ENCODE data around the gene BET1L. TPM values are rescaled to one million over a fixed set of nuclear protein-coding genes. Genes with fewer than 3 reads are reported as not detected.

The BET1L gene
- total RNA-seq, 2 donors from 2014 or later = 52.1 to 54.8 TPM

DNA sequence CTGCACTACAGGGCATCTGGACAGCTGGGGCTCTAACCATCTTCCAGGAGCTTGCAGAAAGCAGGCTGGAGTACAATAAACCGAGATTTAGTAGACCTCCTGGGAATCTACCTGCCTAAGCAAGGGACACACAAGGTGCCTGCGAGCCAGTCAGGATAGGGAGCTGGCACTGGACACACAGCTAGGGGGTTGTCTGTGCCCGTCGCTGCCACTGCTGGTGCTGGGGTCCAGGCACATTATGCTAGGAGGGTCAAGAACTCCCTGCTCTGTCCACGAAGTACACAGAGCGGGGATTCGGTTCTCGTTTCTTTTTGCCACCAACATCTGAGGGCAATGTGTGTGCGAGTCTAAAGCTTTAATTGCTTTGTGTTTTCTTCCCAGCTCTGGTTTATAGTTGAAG is 4.5 kb upstream of the BET1L start:
- Histone ChIP-seq H3K4me3 (no peak overlapping the region), H3K4me1 (replicated peaks) (peaks cover 13% of the 10 kb centered on the region), H3K27me3 (replicated peaks; ENCODE audit: insufficient read depth) (no peaks in the 10 kb centered on the region), H3K36me3 (peaks cover 20 to 23% of the 10 kb centered on the region in 2 donors), H3K27ac (no peak overlapping the region), H3K9me3 (no peaks in the 10 kb centered on the region)
- 85% methylated on average over 9 of the region's 9 CpGs for WGBS
- no peak for DNase-seq (ENCODE audit: low spot score)
- TF ChIP-seq POLR2AphosphoS5 (IDR thresholded peaks at IDR 0.05) (no peak), POLR2A (IDR thresholded peaks at IDR 0.05) (no peak)
- TF ChIP-seq, protein P1, sequence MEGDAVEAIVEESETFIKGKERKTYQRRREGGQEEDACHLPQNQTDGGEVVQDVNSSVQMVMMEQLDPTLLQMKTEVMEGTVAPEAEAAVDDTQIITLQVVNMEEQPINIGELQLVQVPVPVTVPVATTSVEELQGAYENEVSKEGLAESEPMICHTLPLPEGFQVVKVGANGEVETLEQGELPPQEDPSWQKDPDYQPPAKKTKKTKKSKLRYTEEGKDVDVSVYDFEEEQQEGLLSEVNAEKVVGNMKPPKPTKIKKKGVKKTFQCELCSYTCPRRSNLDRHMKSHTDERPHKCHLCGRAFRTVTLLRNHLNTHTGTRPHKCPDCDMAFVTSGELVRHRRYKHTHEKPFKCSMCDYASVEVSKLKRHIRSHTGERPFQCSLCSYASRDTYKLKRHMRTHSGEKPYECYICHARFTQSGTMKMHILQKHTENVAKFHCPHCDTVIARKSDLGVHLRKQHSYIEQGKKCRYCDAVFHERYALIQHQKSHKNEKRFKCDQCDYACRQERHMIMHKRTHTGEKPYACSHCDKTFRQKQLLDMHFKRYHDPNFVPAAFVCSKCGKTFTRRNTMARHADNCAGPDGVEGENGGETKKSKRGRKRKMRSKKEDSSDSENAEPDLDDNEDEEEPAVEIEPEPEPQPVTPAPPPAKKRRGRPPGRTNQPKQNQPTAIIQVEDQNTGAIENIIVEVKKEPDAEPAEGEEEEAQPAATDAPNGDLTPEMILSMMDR (IDR thresholded peaks at IDR 0.05) = no peak
- intact Hi-C loops (cut with DNase I) = no loop called here

DNA sequence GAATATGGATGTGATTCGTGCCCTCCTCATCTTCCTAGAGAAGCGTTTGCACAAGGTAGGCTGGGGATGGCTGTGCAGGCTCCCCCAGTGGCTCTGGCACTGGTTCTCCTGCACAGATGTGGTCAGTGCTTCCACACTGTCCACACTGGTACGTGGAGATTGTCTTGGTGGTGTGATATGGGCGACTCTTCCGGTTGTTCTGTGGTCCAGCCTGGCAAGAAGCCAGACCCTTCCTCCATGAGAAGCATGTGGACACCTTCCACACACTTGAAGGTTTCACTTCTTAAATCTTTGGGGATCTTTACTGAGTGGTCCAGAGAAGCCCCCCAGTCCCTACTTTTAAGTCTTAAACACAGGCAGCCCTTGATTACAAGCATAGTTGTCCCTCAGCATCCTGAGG is 4.1 kb upstream of the BET1L start:
- Histone ChIP-seq H3K36me3 (peaks cover 20 to 23% of the 10 kb centered on the region in 2 donors), H3K27ac (no peak overlapping the region)
- no peak for DNase-seq (ENCODE audit: low spot score)

DNA sequence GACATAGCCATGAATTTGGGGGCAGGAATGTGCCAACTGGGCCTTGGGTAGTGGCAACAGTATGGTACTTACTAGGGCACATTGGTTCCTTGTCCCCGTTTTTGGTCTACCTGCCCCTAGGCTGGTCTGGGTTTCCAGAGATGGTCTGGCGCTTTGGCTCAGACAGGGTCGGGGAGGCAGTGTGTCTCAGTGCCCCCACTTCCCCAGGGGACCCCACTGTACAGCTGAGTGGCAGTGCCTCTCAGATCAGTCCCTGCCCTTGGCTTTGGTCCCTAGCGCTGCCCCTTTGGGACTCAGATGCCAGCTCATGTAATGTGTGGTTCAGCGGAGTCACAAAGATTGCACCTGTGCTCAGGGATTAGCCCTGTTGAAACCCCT is 3.6 kb upstream of the BET1L start:
- no peaks in the 10 kb centered on the region for H3K27me3 ChIP-seq (replicated peaks; ENCODE audit: insufficient read depth)
- TF ChIP-seq POLR2A (IDR thresholded peaks at IDR 0.05) (no peak), POLR2AphosphoS5 (IDR thresholded peaks at IDR 0.05) (no peak)
- TF ChIP-seq, protein P1 (IDR thresholded peaks at IDR 0.05) = no peak
- 97% methylated on average over 5 of the region's 5 CpGs for WGBS
- H3K36me3 ChIP-seq = peaks cover 20 to 23% of the 10 kb centered on the region in 2 donors
- H3K4me1 ChIP-seq (replicated peaks) = peaks cover 13% of the 10 kb centered on the region
- no peak for DNase-seq (ENCODE audit: low spot score)
- intact Hi-C loops (cut with DNase I) = no loop called here
- no peak overlapping the region for H3K27ac ChIP-seq
- H3K9me3 ChIP-seq = no peaks in the 10 kb centered on the region
- no peak overlapping the region for H3K4me3 ChIP-seq

More for the DNA sequence above, 4.1 kb upstream of the BET1L start:
- Histone ChIP-seq H3K27me3 (replicated peaks; ENCODE audit: insufficient read depth) (no peaks in the 10 kb centered on the region), H3K9me3 (no peaks in the 10 kb centered on the region), H3K4me1 (replicated peaks) (peaks cover 13% of the 10 kb centered on the region), H3K4me3 (no peak overlapping the region)
- 88% methylated on average over 5 of the region's 5 CpGs for WGBS
- TF ChIP-seq POLR2AphosphoS5 (IDR thresholded peaks at IDR 0.05) (no peak), POLR2A (IDR thresholded peaks at IDR 0.05) (no peak)
- TF ChIP-seq, protein P1 (IDR thresholded peaks at IDR 0.05) = no peak
- intact Hi-C loops (cut with DNase I) = no loop called here

DNA sequence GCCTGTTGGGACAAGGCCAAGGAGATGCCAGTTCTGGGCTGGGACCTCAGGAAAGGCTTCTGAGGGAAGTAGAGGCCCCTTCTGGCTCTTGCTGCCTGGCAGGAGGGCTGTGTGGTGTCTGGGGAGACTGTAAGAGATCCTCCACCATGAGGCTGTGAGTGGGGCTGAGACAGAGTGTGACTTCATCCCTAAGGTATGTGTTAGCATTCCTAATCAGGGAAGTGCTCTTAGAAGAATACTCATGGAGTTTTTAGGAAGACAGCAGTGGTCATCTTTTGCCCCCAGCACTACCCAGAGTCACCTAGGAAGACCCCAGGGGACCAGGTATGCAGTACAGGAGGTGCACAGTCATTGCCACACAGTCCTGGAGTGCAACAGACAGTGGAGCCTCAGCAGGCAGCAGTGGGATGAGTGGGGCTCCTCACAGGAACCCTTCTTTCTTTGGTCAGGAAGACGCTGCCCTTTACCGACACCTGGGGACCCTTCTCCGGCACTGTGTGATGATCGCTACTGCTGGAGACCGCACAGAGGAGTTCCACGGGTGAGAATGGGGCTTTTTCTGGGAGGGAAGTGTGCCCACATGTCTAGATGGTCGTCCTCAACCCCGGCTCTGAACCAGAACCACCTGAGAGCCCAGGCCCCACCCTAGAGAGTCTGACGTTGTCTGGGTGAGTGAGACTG is 3.1 kb upstream of the BET1L start:
- DNase-seq (ENCODE audit: low spot score) = no peak
- peaks cover 20 to 23% of the 10 kb centered on the region in 2 donors for H3K36me3 ChIP-seq
- no peak overlapping the region for H3K27ac ChIP-seq
- no peaks in the 10 kb centered on the region for H3K9me3 ChIP-seq
- H3K4me1 ChIP-seq (replicated peaks) = peaks cover 18% of the 10 kb centered on the region
- H3K4me3 ChIP-seq = no peak overlapping the region
- TF ChIP-seq POLR2AphosphoS5 (IDR thresholded peaks at IDR 0.05) (no peak), POLR2A (IDR thresholded peaks at IDR 0.05) (no peak)
- TF ChIP-seq, protein P1 (IDR thresholded peaks at IDR 0.05) = no peak
- WGBS = 89% methylated on average over 9 of the region's 9 CpGs
- intact Hi-C loops (cut with DNase I) = no loop called here
- no peaks in the 10 kb centered on the region for H3K27me3 ChIP-seq (replicated peaks; ENCODE audit: insufficient read depth)

Measured in prostate gland (tissue), 2 donors.